HepG2 (cell line): ENCODE data around the gene ASTN1. TPM values are rescaled to one million over a fixed set of nuclear protein-coding genes. Genes with fewer than 3 reads are reported as not detected.

Experiments used
- ATAC-seq: fragments of 200-7000 bp; cut with Tn5 transposase; 3 replicates; pipeline ENCODE4 v1.9.1; 2020; ENCODE audit warnings: mild to moderate bottlenecking, moderate library complexity
- BruUV-seq: library from RNA; stranded (reverse); fragments of 400-500 nt; replicated peaks from 2 replicates; lab custom pipeline; 2021; lab: Mats Ljungman, UMichigan
- CTCF ChIA-PET: fragments of 300-600 bp; formaldehyde crosslinking; extraction: SDS; loops from one replicate; lab custom pipeline; 2021; ENCODE audit warnings: low total read pairs, inconsistent platforms, low intra/inter-chr PET ratio; lab: Yijun Ruan, JAX
- POLR2A ChIA-PET: fragments of 350-600 bp; sonication (Branson Sonifier 250); formaldehyde crosslinking; loops from one replicate; lab custom pipeline; 2020; ENCODE audit warnings: antibody characterized with exemption, inconsistent platforms; lab: Yijun Ruan, JAX
- DNase-seq: peaks from one replicate; pipeline ENCODE4 v3.0.0-alpha.2; 2015; ENCODE audit warnings: low spot score
- FAIRE-seq: peaks from 3 replicates; lab custom pipeline; 2011; peaks lifted over from hg19 to GRCh38; lab: Jason Lieb, UNC
- H2AFZ ChIP-seq: one replicate; pipeline ENCODE4 v1.6.1; 2011; ENCODE audit warnings: low read length, inconsistent platforms
- H3K27ac ChIP-seq: fragments of 300-600 bp; 3 replicates; pipeline ENCODE4 v1.8.0; 2011; ENCODE audit warnings: mixed run types, mild to moderate bottlenecking, mixed read lengths, low read length, inconsistent platforms; ENCODE audit not compliant: insufficient read depth; ENCODE audit errors: extremely low read length
- H3K27me3 ChIP-seq, 2 experiments: fragments of 200-600 bp in 1 of 2; 2 replicates in 1 of 2; 3 replicates in 1 of 2; pipeline versions ENCODE4 v1.6.0 to v1.8.0; 2011; ENCODE audit warnings: low read length in 2 of 2, mild to moderate bottlenecking in 2 of 2, moderate library complexity in 2 of 2, inconsistent platforms in 1 of 2; ENCODE audit not compliant: insufficient read depth in 2 of 2, control insufficient read depth in 1 of 2
- H3K36me3 ChIP-seq, 2 experiments: fragments of 200-600 bp in 1 of 2; replicated peaks in 1 of 2; 2 replicates in 1 of 2; 3 replicates in 1 of 2; pipeline versions ENCODE4 v1.5.1 to v1.8.0; 2011; ENCODE audit warnings: low read length in 2 of 2, inconsistent platforms in 1 of 2; ENCODE audit not compliant: insufficient read depth in 2 of 2, control insufficient read depth in 1 of 2
- H3K4me1 ChIP-seq: 2 replicates; pipeline ENCODE4 v1.5.1; 2012; ENCODE audit warnings: low read length, inconsistent platforms; ENCODE audit not compliant: insufficient read depth
- H3K4me2 ChIP-seq: 2 replicates; pipeline ENCODE4 v1.6.0; 2011; ENCODE audit warnings: low read depth, low read length, inconsistent platforms
- H3K4me3 ChIP-seq, 3 experiments: fragments of 200-600 bp in 1 of 3; sonication (generic), shearing (Covaris generic) in 1 of 3; replicated peaks in 1 of 3; 2 replicates each; pipeline ENCODE4 v1.5.1; 2011 to 2016; ENCODE audit warnings: low read length in 3 of 3, inconsistent platforms in 2 of 3, low read depth in 2 of 3, mild to moderate bottlenecking in 2 of 3, control low read depth in 1 of 3, mixed read lengths in 1 of 3; ENCODE audit not compliant: insufficient read depth in 1 of 3
- H3K79me2 ChIP-seq: one replicate; pipeline ENCODE4 v1.6.1; 2011; ENCODE audit warnings: low read length, inconsistent platforms; ENCODE audit not compliant: insufficient read depth
- H3K9ac ChIP-seq: 2 replicates; pipeline ENCODE4 v1.6.0; 2011; ENCODE audit warnings: mild to moderate bottlenecking, low read depth, low read length, inconsistent platforms; ENCODE audit not compliant: insufficient read depth
- H3K9me3 ChIP-seq: 2 replicates; pipeline ENCODE4 v1.5.1; 2012; ENCODE audit warnings: mild to moderate bottlenecking, low read length
- H4K20me1 ChIP-seq: 2 replicates; pipeline ENCODE4 v1.6.0; 2011; ENCODE audit warnings: inconsistent platforms, mild to moderate bottlenecking, low read length, moderate library complexity; ENCODE audit not compliant: insufficient read depth
- AKAP8 ChIP-seq: sonication (generic); formaldehyde crosslinking; IDR thresholded peaks from 2 replicates; pipeline ENCODE4 v1.5.1; 2020; ENCODE audit warnings: mild to moderate bottlenecking, missing genetic modification reagents
- BRF2 ChIP-seq: sonication (generic); formaldehyde crosslinking; IDR thresholded peaks from 2 replicates; pipeline ENCODE4 v1.8.1; 2022; ENCODE audit warnings: mild to moderate bottlenecking, missing genetic modification reagents
- EHMT2 ChIP-seq: fragments of 200-600 bp; sonication (generic); IDR thresholded peaks from 2 replicates; pipeline ENCODE4 v1.7.0; 2017; ENCODE audit warnings: antibody characterized with exemption, low read depth, low read length, borderline replicate concordance
- KLF16 ChIP-seq, 2 experiments: sonication (generic) in 1 of 2; formaldehyde crosslinking in 1 of 2; IDR thresholded peaks; 2 replicates each; pipeline versions ENCODE4 v1.6.1 to v1.8.0; 2016 to 2023; ENCODE audit warnings: missing genetic modification reagents in 2 of 2, missing compliant biosample characterization in 1 of 2
- MZF1 ChIP-seq: sonication (generic); formaldehyde crosslinking; IDR thresholded peaks from 2 replicates; pipeline ENCODE4 v1.8.1; 2023; ENCODE audit warnings: mild to moderate bottlenecking, missing genetic modification reagents, borderline replicate concordance
- NFE2L2 ChIP-seq: fragments of 150-350 bp; IDR thresholded peaks from 2 replicates; pipeline ENCODE4 v1.6.1; 2014; ENCODE audit warnings: low read length
- NFKBIZ ChIP-seq: IDR thresholded peaks from 2 replicates; pipeline ENCODE4 v1.6.1; 2018; ENCODE audit warnings: missing genetic modification reagents, missing compliant biosample characterization
- ZEB1 ChIP-seq: IDR thresholded peaks from 2 replicates; pipeline ENCODE4 v1.6.1; 2012; ENCODE audit warnings: mild to moderate bottlenecking, low read depth, inconsistent platforms; ENCODE audit not compliant: insufficient replicate concordance
- WGBS: methylation state at CpG from one replicate; pipeline ENCODE4 v1.1.6; 2017; ENCODE audit warnings: low lambda C conversion rate; 5-methylcytosine and 5-hydroxymethylcytosine counted together
- in situ Hi-C: cut with HindIII; loops from 2 replicates; pipeline ENCODE4 v1.10.0; 2017; ENCODE audit warnings: low pct_unique_long_range_greater_than_20kb; ENCODE audit not compliant: extremely low pct_ligation_motif_present
- intact Hi-C: fragments of 100-400 bp; cut with micrococcal nuclease; formaldehyde crosslinking; loops from one replicate; pipeline ENCODE4 v1.10.0; 2022; ENCODE audit not compliant: unreplicated experiment
- polyA plus RNA-seq, 8 experiments: library from polyadenylated mRNA; depleted of rRNA in 3 of 8; stranded (reverse) in 7 of 8; unstranded in 1 of 8; fragments of >200 nt; fragmentation: Illumina TruSeq in 4 of 8; extraction: Trizol in 4 of 8; gene quantifications; 2 replicates each; pipeline versions ENCODE4 v1.2.1 to v1.2.3, GENCODE V29; 2011 to 2016; ENCODE audit warnings: low read depth in 4 of 8, missing spikeins in 1 of 8, mixed read lengths in 1 of 8; ENCODE audit not compliant: insufficient read depth in 1 of 8
- total RNA-seq, 5 experiments: library from RNA; depleted of rRNA; stranded (reverse); fragments of >200 nt; fragmentation: Illumina TruSeq; extraction: Trizol; gene quantifications; 2 replicates each; pipeline ENCODE4 v1.2.3, GENCODE V29; 2016; ENCODE audit warnings: low read depth in 1 of 5
- TF ChIP-seq, protein P1 (sequence below): sonication (generic); formaldehyde crosslinking; IDR thresholded peaks from 2 replicates; pipeline ENCODE4 v1.4.0; 2020; ENCODE audit warnings: missing genetic modification reagents, borderline replicate concordance
- TF ChIP-seq, protein P2 (sequence below): sonication (generic); formaldehyde crosslinking; IDR thresholded peaks from 2 replicates; pipeline ENCODE4 v1.4.0; 2020; ENCODE audit warnings: missing genetic modification reagents, mild to moderate bottlenecking, borderline replicate concordance
- TF ChIP-seq, protein P3 (sequence below): sonication (generic); formaldehyde crosslinking; IDR thresholded peaks from 2 replicates; pipeline ENCODE4 v1.5.0; 2020; ENCODE audit warnings: missing genetic modification reagents
- TF ChIP-seq, protein P4 (sequence below): sonication (generic); formaldehyde crosslinking; conservative IDR thresholded peaks from 2 replicates; pipeline ENCODE4 v1.4.0; 2020; ENCODE audit warnings: missing genetic modification reagents
- TF ChIP-seq, protein P5 (sequence below): sonication (generic); formaldehyde crosslinking; conservative IDR thresholded peaks from 2 replicates; pipeline ENCODE4 v1.8.0; 2022; ENCODE audit warnings: missing genetic modification reagents

The ASTN1 gene
- total and polyA plus RNA-seq, 2 of the 13 experiments (the other 11 are each of a cell fraction or from before 2014, with no cell fraction given), result not detected

- no peak overlapping the region for H3K4me2 ChIP-seq
- DNase-seq (no peak), FAIRE-seq (no peak), ATAC-seq (no peak)
- ChIA-PET POLR2A (no interaction called here), CTCF (no interaction called here)
- intact Hi-C loops, result no loop called here
- H2AFZ ChIP-seq, result no peak overlapping the region
- no peak for TF ChIP-seq ZEB1
- TF ChIP-seq, protein P1, sequence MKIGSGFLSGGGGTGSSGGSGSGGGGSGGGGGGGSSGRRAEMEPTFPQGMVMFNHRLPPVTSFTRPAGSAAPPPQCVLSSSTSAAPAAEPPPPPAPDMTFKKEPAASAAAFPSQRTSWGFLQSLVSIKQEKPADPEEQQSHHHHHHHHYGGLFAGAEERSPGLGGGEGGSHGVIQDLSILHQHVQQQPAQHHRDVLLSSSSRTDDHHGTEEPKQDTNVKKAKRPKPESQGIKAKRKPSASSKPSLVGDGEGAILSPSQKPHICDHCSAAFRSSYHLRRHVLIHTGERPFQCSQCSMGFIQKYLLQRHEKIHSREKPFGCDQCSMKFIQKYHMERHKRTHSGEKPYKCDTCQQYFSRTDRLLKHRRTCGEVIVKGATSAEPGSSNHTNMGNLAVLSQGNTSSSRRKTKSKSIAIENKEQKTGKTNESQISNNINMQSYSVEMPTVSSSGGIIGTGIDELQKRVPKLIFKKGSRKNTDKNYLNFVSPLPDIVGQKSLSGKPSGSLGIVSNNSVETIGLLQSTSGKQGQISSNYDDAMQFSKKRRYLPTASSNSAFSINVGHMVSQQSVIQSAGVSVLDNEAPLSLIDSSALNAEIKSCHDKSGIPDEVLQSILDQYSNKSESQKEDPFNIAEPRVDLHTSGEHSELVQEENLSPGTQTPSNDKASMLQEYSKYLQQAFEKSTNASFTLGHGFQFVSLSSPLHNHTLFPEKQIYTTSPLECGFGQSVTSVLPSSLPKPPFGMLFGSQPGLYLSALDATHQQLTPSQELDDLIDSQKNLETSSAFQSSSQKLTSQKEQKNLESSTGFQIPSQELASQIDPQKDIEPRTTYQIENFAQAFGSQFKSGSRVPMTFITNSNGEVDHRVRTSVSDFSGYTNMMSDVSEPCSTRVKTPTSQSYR, result no peak
- TF ChIP-seq NFE2L2, result no peak
- no peak for TF ChIP-seq BRF2
- TF ChIP-seq, protein P2, sequence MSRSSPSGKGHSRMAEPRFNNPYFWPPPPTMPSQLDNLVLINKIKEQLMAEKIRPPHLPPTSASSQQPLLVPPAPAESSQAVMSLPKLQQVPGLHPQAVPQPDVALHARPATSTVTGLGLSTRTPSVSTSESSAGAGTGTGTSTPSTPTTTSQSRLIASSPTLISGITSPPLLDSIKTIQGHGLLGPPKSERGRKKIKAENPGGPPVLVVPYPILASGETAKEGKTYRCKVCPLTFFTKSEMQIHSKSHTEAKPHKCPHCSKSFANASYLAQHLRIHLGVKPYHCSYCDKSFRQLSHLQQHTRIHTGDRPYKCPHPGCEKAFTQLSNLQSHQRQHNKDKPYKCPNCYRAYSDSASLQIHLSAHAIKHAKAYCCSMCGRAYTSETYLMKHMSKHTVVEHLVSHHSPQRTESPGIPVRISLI (CRISPR knock-in tag), result no peak
- TF ChIP-seq AKAP8 (CRISPR knock-in tag), result no peak
- TF ChIP-seq, protein P3, sequence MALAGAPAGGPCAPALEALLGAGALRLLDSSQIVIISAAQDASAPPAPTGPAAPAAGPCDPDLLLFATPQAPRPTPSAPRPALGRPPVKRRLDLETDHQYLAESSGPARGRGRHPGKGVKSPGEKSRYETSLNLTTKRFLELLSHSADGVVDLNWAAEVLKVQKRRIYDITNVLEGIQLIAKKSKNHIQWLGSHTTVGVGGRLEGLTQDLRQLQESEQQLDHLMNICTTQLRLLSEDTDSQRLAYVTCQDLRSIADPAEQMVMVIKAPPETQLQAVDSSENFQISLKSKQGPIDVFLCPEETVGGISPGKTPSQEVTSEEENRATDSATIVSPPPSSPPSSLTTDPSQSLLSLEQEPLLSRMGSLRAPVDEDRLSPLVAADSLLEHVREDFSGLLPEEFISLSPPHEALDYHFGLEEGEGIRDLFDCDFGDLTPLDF (CRISPR knock-in tag), result no peak
- TF ChIP-seq, protein P4, sequence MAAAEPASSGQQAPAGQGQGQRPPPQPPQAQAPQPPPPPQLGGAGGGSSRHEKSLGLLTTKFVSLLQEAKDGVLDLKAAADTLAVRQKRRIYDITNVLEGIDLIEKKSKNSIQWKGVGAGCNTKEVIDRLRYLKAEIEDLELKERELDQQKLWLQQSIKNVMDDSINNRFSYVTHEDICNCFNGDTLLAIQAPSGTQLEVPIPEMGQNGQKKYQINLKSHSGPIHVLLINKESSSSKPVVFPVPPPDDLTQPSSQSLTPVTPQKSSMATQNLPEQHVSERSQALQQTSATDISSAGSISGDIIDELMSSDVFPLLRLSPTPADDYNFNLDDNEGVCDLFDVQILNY (CRISPR knock-in tag), result no peak
- TF ChIP-seq MZF1 (CRISPR knock-in tag), result no peak
- no peak for TF ChIP-seq EHMT2
- no peak for TF ChIP-seq NFKBIZ (CRISPR knock-in tag)
- TF ChIP-seq, protein P5, sequence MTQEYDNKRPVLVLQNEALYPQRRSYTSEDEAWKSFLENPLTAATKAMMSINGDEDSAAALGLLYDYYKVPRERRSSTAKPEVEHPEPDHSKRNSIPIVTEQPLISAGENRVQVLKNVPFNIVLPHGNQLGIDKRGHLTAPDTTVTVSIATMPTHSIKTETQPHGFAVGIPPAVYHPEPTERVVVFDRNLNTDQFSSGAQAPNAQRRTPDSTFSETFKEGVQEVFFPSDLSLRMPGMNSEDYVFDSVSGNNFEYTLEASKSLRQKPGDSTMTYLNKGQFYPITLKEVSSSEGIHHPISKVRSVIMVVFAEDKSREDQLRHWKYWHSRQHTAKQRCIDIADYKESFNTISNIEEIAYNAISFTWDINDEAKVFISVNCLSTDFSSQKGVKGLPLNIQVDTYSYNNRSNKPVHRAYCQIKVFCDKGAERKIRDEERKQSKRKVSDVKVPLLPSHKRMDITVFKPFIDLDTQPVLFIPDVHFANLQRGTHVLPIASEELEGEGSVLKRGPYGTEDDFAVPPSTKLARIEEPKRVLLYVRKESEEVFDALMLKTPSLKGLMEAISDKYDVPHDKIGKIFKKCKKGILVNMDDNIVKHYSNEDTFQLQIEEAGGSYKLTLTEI (CRISPR knock-in tag), result no peak
- TF ChIP-seq KLF16 (CRISPR knock-in tag; IDR thresholded peaks at IDR 0.05), result no peak
- H3K9ac ChIP-seq, result no peak overlapping the region
- no peaks in the 10 kb centered on the region for H3K36me3 ChIP-seq
- no peak overlapping the region for H3K4me3 ChIP-seq
- in situ Hi-C loops, result no loop called here
- no peaks in the 10 kb centered on the region for H3K27me3 ChIP-seq
- WGBS, result 5% methylated on average over 6 of the region's 6 CpGs
- no peaks in the 10 kb centered on the region for H3K4me1 ChIP-seq
- H3K27ac ChIP-seq, result no peak overlapping the region
- H3K9me3 ChIP-seq, result no peaks in the 10 kb centered on the region
- BruUV-seq, result no TSS peak
- no peaks in the 10 kb centered on the region for H3K79me2 ChIP-seq
- no peaks in the 10 kb centered on the region for H4K20me1 ChIP-seq
These were observed 348.9 kb downstream of the ASTN1 start for GRCh38 chr1:176815621-176816020.
